KOPT-K1 (cell line): ENCODE data around the gene CD163L1.

ENCODE experiments used
- H3K27ac ChIP-seq: fragments of 200-600 bp; sonication (generic); 2 replicates; pipeline ENCODE4 v1.5.1; 2016; ENCODE audit warnings: antibody characterized with exemption, mild to moderate bottlenecking, low read depth, low read length; ENCODE audit not compliant: poor library complexity, severe bottlenecking
- H3K36me3 ChIP-seq: fragments of 200-600 bp; sonication (generic); 2 replicates; pipeline ENCODE4 v1.5.1; 2017; ENCODE audit warnings: antibody characterized with exemption, mild to moderate bottlenecking, low read length, moderate library complexity; ENCODE audit not compliant: insufficient read depth
- H3K9me3 ChIP-seq: fragments of 200-600 bp; sonication (generic); 2 replicates; pipeline ENCODE4 v1.5.1; 2017; ENCODE audit warnings: antibody characterized with exemption, low read length, mild to moderate bottlenecking; ENCODE audit not compliant: insufficient read depth, poor library complexity, severe bottlenecking

Gene CD163L1

DNA sequence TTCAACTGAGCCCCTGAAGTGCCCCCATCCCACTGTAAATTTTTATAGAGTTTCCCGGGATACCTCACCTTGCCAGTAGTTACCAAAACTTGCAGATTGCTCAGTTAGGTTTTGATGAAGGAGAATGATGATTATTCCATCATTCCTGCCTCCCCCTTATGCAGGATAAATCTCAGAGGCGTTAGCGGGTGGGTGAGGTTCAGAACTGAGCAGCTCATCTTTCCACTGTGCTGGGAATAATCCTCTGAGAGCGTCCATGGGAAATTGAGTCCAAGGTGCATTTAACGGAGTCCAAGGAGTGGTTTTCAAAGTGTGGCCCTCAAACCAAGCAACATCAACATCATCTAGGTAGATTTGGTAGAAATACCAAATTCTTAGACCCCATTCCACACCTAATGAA, 121.4 kb downstream of the CD163L1 start:
- Histone ChIP-seq H3K27ac (no peak overlapping the region), H3K9me3 (no peaks in the 10 kb centered on the region), H3K36me3 (no peaks in the 10 kb centered on the region)

DNA sequence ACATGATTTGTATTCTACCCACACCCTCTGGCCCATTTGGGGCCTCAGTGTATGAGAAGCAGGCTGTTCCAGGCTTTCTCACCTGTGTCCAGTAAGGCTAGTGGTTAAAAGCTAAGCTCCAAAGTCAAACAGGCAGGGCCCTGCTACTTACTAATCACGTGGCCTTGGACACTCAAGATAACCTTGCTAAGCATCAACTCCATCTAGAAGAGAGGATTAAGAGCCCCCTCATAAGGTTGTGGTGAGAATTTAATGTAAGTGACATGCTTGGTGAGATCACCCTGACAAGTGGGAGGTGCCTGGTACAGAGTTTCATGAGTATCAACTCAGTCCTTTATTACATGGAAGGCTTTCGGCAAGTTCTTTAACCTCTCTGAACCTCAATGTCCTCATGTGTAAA, 122.3 kb downstream of the CD163L1 start:
- Histone ChIP-seq H3K9me3 (no peaks in the 10 kb centered on the region), H3K36me3 (no peaks in the 10 kb centered on the region), H3K27ac (no peak overlapping the region)

GRCh38 chr12:7319930-7320329, 124.0 kb downstream of the CD163L1 start:
- no peak overlapping the region for H3K27ac ChIP-seq
- no peaks in the 10 kb centered on the region for H3K36me3 ChIP-seq
- no peaks in the 10 kb centered on the region for H3K9me3 ChIP-seq

- Histone ChIP-seq H3K9me3 (no peaks in the 10 kb centered on the region), H3K36me3 (no peaks in the 10 kb centered on the region)
Measured at GRCh38 chr12:7310070-7310469, 133.9 kb downstream of the CD163L1 start.

More at GRCh38 chr12:7310070-7310469, 133.9 kb downstream of the CD163L1 start:
- H3K27ac ChIP-seq, result no peak overlapping the region
